ENCODE measurements around the gene BTBD1. TPM values are rescaled to one million over a fixed set of nuclear protein-coding genes. Genes with fewer than 3 reads are reported as not detected.

BTBD1 gene
- total RNA-seq, 1 donor from 2014 or later = 48.5 TPM

- H3K27ac Mint-ChIP-seq = no peak overlapping the region
- no peak overlapping the region for H3K9ac ChIP-seq
- no peaks in the 10 kb centered on the region for H3K9me3 ChIP-seq (ENCODE audit: low read depth)
- peaks cover 17% of the 10 kb centered on the region for H3K36me3 ChIP-seq
- H3K4me2 ChIP-seq = no peak overlapping the region
- no peaks in the 10 kb centered on the region for H3K4me1 ChIP-seq
- TF ChIP-seq EZH2 (IDR thresholded peaks at IDR 0.05) (no peak), CTCF (IDR thresholded peaks at IDR 0.05) (no peak), EZH2phosphoT487 (IDR thresholded peaks at IDR 0.05) (no peak)
- no peaks in the 10 kb centered on the region for H3K27me3 Mint-ChIP-seq (ENCODE audit: insufficient read depth, low read depth)
- H3K27me3 ChIP-seq = no peaks in the 10 kb centered on the region
- H2AFZ ChIP-seq (replicated peaks) = no peak overlapping the region
- peaks cover 11% of the 10 kb centered on the region for H3K36me3 Mint-ChIP-seq
- DNase-seq (ENCODE audit: low spot score) = no peak
- no peaks in the 10 kb centered on the region for H3K9me3 Mint-ChIP-seq
- H3K4me3 ChIP-seq = no peak overlapping the region
- peaks cover 9% of the 10 kb centered on the region for H3F3A ChIP-seq (ENCODE audit: low read depth)
- peaks cover 7% of the 10 kb centered on the region for H3K4me1 Mint-ChIP-seq
- H3K27ac ChIP-seq = no peak overlapping the region
- no peak overlapping the region for H3K4me3 Mint-ChIP-seq
- no peaks in the 10 kb centered on the region for H4K20me1 ChIP-seq (ENCODE audit: low read depth)
- no peaks in the 10 kb centered on the region for H3K79me2 ChIP-seq (ENCODE audit: low read depth)
Measured at GRCh38 chr15:83018436-83018835, 48.6 kb downstream of the BTBD1 start.

DNA sequence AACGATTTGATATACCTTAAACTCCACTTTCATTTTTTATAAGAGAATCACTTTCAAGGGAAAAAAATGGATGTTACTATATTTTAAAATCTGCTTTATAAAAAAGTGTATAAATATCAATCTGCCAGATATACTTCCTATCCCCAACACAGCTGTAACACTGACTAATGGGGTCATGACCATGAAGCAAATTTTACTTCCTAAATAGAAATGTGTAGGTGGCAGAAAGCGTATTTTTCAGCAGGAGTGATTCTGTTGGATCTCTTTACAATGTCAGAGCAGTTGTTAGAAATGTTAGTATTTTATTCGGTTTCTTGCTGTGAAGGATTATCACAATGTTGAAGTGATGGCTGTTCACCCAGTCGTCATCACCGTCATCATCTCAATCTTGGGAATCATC is 50.1 kb downstream of the BTBD1 start:
- Mint-ChIP-seq H3K9me3 (no peaks in the 10 kb centered on the region), H3K4me3 (no peak overlapping the region), H3K4me1 (peaks cover 17% of the 10 kb centered on the region), H3K27me3 (ENCODE audit: insufficient read depth, low read depth) (no peaks in the 10 kb centered on the region), H3K27ac (no peak overlapping the region), H3K36me3 (peaks cover 11% of the 10 kb centered on the region)
- TF ChIP-seq EZH2phosphoT487 (IDR thresholded peaks at IDR 0.05) = no peak
- TF ChIP-seq EZH2 (IDR thresholded peaks at IDR 0.05) = no peak
- no peak for TF ChIP-seq CTCF (IDR thresholded peaks at IDR 0.05)
- no peaks in the 10 kb centered on the region for H4K20me1 ChIP-seq (ENCODE audit: low read depth)
- no peak overlapping the region for H3K9ac ChIP-seq
- H3F3A ChIP-seq (ENCODE audit: low read depth) = peaks cover 9% of the 10 kb centered on the region
- H3K27ac ChIP-seq = no peak overlapping the region
- H3K4me2 ChIP-seq = no peak overlapping the region
- DNase-seq (ENCODE audit: low spot score) = no peak
- no peak overlapping the region for H3K4me3 ChIP-seq
- peaks cover 10% of the 10 kb centered on the region for H3K79me2 ChIP-seq (ENCODE audit: low read depth)
- H3K9me3 ChIP-seq (ENCODE audit: low read depth) = no peaks in the 10 kb centered on the region
- no peak overlapping the region for H2AFZ ChIP-seq (replicated peaks)
- H3K36me3 ChIP-seq = peaks cover 17% of the 10 kb centered on the region
- no peaks in the 10 kb centered on the region for H3K27me3 ChIP-seq
- H3K4me1 ChIP-seq = peaks cover 6% of the 10 kb centered on the region

DNA sequence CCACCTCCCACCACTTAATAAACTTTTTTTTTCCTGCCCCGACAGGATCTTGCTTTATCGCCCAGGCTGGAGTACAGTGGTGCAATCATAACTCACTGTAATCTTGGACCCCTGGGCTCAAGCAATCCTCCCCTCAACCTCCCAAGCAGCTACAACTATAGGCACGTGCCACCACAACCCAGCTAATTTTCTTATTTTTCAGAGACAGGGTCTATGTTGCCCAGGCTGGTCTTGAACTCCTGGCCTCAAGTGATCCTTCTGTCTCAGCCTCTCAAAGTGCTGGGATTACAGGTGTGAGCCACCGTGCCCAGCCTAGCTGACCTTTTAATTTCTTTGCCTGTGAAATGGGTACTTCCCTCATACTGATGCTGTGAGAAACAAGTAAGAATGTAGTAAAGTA is 51.7 kb downstream of the BTBD1 start:
- Mint-ChIP-seq H3K27ac (no peak overlapping the region), H3K27me3 (ENCODE audit: insufficient read depth, low read depth) (no peaks in the 10 kb centered on the region), H3K9me3 (no peaks in the 10 kb centered on the region), H3K4me3 (no peak overlapping the region), H3K4me1 (peaks cover 26% of the 10 kb centered on the region), H3K36me3 (peaks cover 10% of the 10 kb centered on the region)
- Histone ChIP-seq H3K27me3 (no peaks in the 10 kb centered on the region), H2AFZ (replicated peaks) (no peak overlapping the region), H4K20me1 (ENCODE audit: low read depth) (peaks cover under 1% of the 10 kb centered on the region), H3K4me3 (no peak overlapping the region), H3K4me2 (no peak overlapping the region), H3F3A (ENCODE audit: low read depth) (peaks cover 4% of the 10 kb centered on the region), H3K79me2 (ENCODE audit: low read depth) (peaks cover 17% of the 10 kb centered on the region), H3K27ac (no peak overlapping the region), H3K4me1 (peaks cover 12% of the 10 kb centered on the region), H3K9me3 (ENCODE audit: low read depth) (no peaks in the 10 kb centered on the region), H3K36me3 (peaks cover 10% of the 10 kb centered on the region), H3K9ac (no peak overlapping the region)
- TF ChIP-seq CTCF (IDR thresholded peaks at IDR 0.05) (no peak), EZH2 (IDR thresholded peaks at IDR 0.05) (no peak), EZH2phosphoT487 (IDR thresholded peaks at IDR 0.05) (no peak)
- DNase-seq (ENCODE audit: low spot score) = no peak
